22Rv1 (cell line): ENCODE results near the gene COPE.

Experiments
- ZFX ChIP-seq: fragments of 450-650 bp; IDR thresholded peaks from 2 replicates; pipeline ENCODE4 v1.6.1; 2017; ENCODE audit warnings: antibody characterized with exemption, borderline replicate concordance
- TF ChIP-seq, protein P1 (sequence below): fragments of 450-650 bp; IDR thresholded peaks from 2 replicates; pipeline ENCODE4 v1.5.1; 2017; ENCODE audit warnings: mild to moderate bottlenecking

- TF ChIP-seq, protein P1, sequence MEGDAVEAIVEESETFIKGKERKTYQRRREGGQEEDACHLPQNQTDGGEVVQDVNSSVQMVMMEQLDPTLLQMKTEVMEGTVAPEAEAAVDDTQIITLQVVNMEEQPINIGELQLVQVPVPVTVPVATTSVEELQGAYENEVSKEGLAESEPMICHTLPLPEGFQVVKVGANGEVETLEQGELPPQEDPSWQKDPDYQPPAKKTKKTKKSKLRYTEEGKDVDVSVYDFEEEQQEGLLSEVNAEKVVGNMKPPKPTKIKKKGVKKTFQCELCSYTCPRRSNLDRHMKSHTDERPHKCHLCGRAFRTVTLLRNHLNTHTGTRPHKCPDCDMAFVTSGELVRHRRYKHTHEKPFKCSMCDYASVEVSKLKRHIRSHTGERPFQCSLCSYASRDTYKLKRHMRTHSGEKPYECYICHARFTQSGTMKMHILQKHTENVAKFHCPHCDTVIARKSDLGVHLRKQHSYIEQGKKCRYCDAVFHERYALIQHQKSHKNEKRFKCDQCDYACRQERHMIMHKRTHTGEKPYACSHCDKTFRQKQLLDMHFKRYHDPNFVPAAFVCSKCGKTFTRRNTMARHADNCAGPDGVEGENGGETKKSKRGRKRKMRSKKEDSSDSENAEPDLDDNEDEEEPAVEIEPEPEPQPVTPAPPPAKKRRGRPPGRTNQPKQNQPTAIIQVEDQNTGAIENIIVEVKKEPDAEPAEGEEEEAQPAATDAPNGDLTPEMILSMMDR = no peak
- no peak for TF ChIP-seq ZFX
Observed at GRCh38 chr19:18932216-18932841, 13.1 kb upstream of the COPE start.
